NCI-H82 (cell line): ENCODE measurements around the gene RAB14.

Source experiments
- DNase-seq: peaks from one replicate; lab custom pipeline; 2025; lab: John Stamatoyannopoulos, UW

Gene RAB14

GRCh38 chr9:121219530-121219929 lies 17.9 kb upstream of the RAB14 start:
- no peak for DNase-seq

- no peak for DNase-seq
Measured at GRCh38 chr9:121218357-121219027, 16.8 kb upstream of the RAB14 start.

- DNase-seq, result no peak
Measured at GRCh38 chr9:121217609-121218292, 16.1 kb upstream of the RAB14 start.

GRCh38 chr9:121216271-121216805 lies 14.7 kb upstream of the RAB14 start:
- DNase-seq, result no peak

GRCh38 chr9:121214005-121214404 lies 12.3 kb upstream of the RAB14 start:
- no peak for DNase-seq

- peak; percentile 91 for DNase-seq
Measured at GRCh38 chr9:121213136-121213806, 11.6 kb upstream of the RAB14 start.

GRCh38 chr9:121210536-121210935 lies 8.9 kb upstream of the RAB14 start:
- no peak for DNase-seq

GRCh38 chr9:121207371-121207940 lies 5.8 kb upstream of the RAB14 start:
- no peak for DNase-seq

GRCh38 chr9:121206516-121207370 lies 5.1 kb upstream of the RAB14 start:
- no peak for DNase-seq

GRCh38 chr9:121204611-121205010 lies 2.9 kb upstream of the RAB14 start:
- DNase-seq, result no peak

- DNase-seq, result no peak
Measured at GRCh38 chr9:121204121-121204520, 2.5 kb upstream of the RAB14 start.

- peak; percentile 50 for DNase-seq
Measured at GRCh38 chr9:121201045-121201737, 478 bp downstream of the RAB14 start.

GRCh38 chr9:121200356-121200755 lies 1.3 kb downstream of the RAB14 start:
- DNase-seq, result no peak

- DNase-seq, result peak; percentile 68
Measured at GRCh38 chr9:121199921-121200320, 1.7 kb downstream of the RAB14 start.

- peak; percentile 26 for DNase-seq
Measured at GRCh38 chr9:121198512-121199042, 3.1 kb downstream of the RAB14 start.

- DNase-seq, result no peak
Measured at GRCh38 chr9:121197132-121197531, 4.5 kb downstream of the RAB14 start.

- DNase-seq, result peak; percentile 19
Measured at GRCh38 chr9:121196389-121196788, 5.3 kb downstream of the RAB14 start.

GRCh38 chr9:121194730-121195129 lies 6.9 kb downstream of the RAB14 start:
- no peak for DNase-seq

GRCh38 chr9:121192959-121193640 lies 8.6 kb downstream of the RAB14 start:
- no peak for DNase-seq

- no peak for DNase-seq
Measured at GRCh38 chr9:121192518-121192917, 9.2 kb downstream of the RAB14 start.
